ENCODE results near the gene BNC1. TPM values are rescaled to one million over a fixed set of nuclear protein-coding genes. Genes with fewer than 3 reads are reported as not detected.

BNC1 gene
- total and polyA plus RNA-seq, 2 experiments from 2014 or later = 23.1 to 24.3 TPM

GRCh38 chr15:83248151-83249029 lies 36.1 kb downstream of the BNC1 start:
- 32% methylated on average over 11 of the region's 11 CpGs for WGBS (ENCODE audit: low lambda C conversion rate, missing lambda C conversion rate)
- Histone ChIP-seq H3K4me2 (no peak overlapping the region), H3K4me3 (no peak overlapping the region), H3K9me2 (replicated peaks; ENCODE audit: insufficient read depth) (no peaks in the 10 kb centered on the region), H3K27ac (no peak overlapping the region), H3K27me3 (peaks cover 12% of the 10 kb centered on the region), H3K36me3 (replicated peaks; ENCODE audit: insufficient read depth, low read depth) (no peaks in the 10 kb centered on the region), H3K4me1 (ENCODE audit: insufficient read depth) (no peaks in the 10 kb centered on the region), H3K79me2 (no peaks in the 10 kb centered on the region), H2AFZ (no peak overlapping the region), H4K20me1 (ENCODE audit: insufficient read depth, poor library complexity, severe bottlenecking) (no peaks in the 10 kb centered on the region), H3K9me3 (ENCODE audit: low read depth) (no peaks in the 10 kb centered on the region)
- peak; percentile 80 for DNase-seq (ENCODE audit: low spot score)
- TF ChIP-seq, protein P1, sequence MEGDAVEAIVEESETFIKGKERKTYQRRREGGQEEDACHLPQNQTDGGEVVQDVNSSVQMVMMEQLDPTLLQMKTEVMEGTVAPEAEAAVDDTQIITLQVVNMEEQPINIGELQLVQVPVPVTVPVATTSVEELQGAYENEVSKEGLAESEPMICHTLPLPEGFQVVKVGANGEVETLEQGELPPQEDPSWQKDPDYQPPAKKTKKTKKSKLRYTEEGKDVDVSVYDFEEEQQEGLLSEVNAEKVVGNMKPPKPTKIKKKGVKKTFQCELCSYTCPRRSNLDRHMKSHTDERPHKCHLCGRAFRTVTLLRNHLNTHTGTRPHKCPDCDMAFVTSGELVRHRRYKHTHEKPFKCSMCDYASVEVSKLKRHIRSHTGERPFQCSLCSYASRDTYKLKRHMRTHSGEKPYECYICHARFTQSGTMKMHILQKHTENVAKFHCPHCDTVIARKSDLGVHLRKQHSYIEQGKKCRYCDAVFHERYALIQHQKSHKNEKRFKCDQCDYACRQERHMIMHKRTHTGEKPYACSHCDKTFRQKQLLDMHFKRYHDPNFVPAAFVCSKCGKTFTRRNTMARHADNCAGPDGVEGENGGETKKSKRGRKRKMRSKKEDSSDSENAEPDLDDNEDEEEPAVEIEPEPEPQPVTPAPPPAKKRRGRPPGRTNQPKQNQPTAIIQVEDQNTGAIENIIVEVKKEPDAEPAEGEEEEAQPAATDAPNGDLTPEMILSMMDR (IDR thresholded peaks at IDR 0.05; ENCODE audit: poor library complexity) = peak; percentile 93
- TF ChIP-seq EZH2phosphoT487 (IDR thresholded peaks at IDR 0.05; ENCODE audit: low read depth, severe bottlenecking, unreplicated experiment) (no peak), EZH2 (IDR thresholded peaks at IDR 0.05; ENCODE audit: borderline replicate concordance) (no peak)

DNA sequence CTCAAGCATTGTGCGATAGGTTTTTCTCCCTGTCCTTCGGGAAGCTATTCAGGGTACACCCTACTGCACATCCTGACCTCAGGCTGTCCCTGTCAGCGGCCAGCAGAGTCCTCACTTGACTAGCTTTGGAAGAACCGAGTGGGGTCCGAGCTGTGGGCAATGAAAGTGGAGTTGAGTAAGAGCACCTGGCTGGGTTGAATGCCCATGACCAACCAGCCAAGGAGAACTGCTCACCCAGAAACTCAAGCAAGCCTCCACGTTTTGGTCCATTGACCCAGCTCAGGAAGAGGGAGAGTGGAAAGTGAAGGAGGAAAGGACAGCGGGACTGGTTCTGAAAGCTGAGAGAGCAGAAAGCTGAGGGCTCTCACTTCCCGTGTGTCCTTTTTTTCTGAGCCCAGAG lies 40.8 kb downstream of the BNC1 start:
- no peak for DNase-seq (ENCODE audit: low spot score)
- Histone ChIP-seq H3K9me3 (ENCODE audit: low read depth) (peaks cover 9% of the 10 kb centered on the region), H4K20me1 (ENCODE audit: insufficient read depth, poor library complexity, severe bottlenecking) (no peaks in the 10 kb centered on the region), H3K36me3 (replicated peaks; ENCODE audit: insufficient read depth, low read depth) (no peaks in the 10 kb centered on the region), H2AFZ (no peak overlapping the region), H3K4me3 (no peak overlapping the region), H3K27ac (no peak overlapping the region), H3K4me1 (ENCODE audit: insufficient read depth) (no peaks in the 10 kb centered on the region), H3K27me3 (peaks cover 12% of the 10 kb centered on the region), H3K4me2 (no peak overlapping the region), H3K9me2 (replicated peaks; ENCODE audit: insufficient read depth) (no peaks in the 10 kb centered on the region), H3K79me2 (no peaks in the 10 kb centered on the region)
- TF ChIP-seq EZH2phosphoT487 (IDR thresholded peaks at IDR 0.05; ENCODE audit: low read depth, severe bottlenecking, unreplicated experiment) (no peak), EZH2 (IDR thresholded peaks at IDR 0.05; ENCODE audit: borderline replicate concordance) (no peak)
- TF ChIP-seq, protein P1 (IDR thresholded peaks at IDR 0.05; ENCODE audit: poor library complexity) = no peak
- 82% methylated on average over 8 of the region's 8 CpGs for WGBS (ENCODE audit: low lambda C conversion rate, missing lambda C conversion rate)

DNA sequence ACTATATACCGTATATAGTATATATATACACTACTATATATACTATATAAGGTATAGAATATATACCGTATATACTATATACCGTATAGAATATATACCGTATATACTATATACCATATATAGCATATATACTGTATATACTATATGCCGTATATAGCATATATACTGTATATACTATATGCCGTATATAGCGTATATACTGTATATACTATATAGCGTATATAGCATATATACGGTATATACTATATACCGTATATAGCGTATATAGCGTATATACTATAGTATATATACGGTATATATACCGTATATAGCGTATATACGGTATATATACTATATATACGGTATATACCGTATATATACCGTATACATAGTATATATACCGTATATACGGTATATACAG lies 54.2 kb downstream of the BNC1 start:
- Histone ChIP-seq H4K20me1 (ENCODE audit: insufficient read depth, poor library complexity, severe bottlenecking) (no peaks in the 10 kb centered on the region), H3K36me3 (replicated peaks; ENCODE audit: insufficient read depth, low read depth) (no peaks in the 10 kb centered on the region), H3K4me3 (no peak overlapping the region), H3K9me2 (replicated peaks; ENCODE audit: insufficient read depth) (no peaks in the 10 kb centered on the region), H3K27ac (no peak overlapping the region), H3K4me1 (ENCODE audit: insufficient read depth) (no peaks in the 10 kb centered on the region), H2AFZ (no peak overlapping the region), H3K79me2 (no peaks in the 10 kb centered on the region), H3K4me2 (no peak overlapping the region), H3K27me3 (no peaks in the 10 kb centered on the region), H3K9me3 (ENCODE audit: low read depth) (no peaks in the 10 kb centered on the region)
- TF ChIP-seq EZH2 (IDR thresholded peaks at IDR 0.05; ENCODE audit: borderline replicate concordance) = no peak
- TF ChIP-seq, protein P1 (IDR thresholded peaks at IDR 0.05; ENCODE audit: poor library complexity) = no peak
- TF ChIP-seq EZH2phosphoT487 (IDR thresholded peaks at IDR 0.05; ENCODE audit: low read depth, severe bottlenecking, unreplicated experiment) = no peak
- DNase-seq (ENCODE audit: low spot score) = no peak
- WGBS (ENCODE audit: low lambda C conversion rate, missing lambda C conversion rate) = 95% methylated on average over 21 of the region's 21 CpGs

Measured in hepatocyte (in vitro differentiated cells).